Panc1 (cell line): ENCODE data around the gene SARNP.
A peak's percentile ranks its signal among the peaks of the same experiment; 100 is the strongest.

Source experiments
- CTCF ChIP-seq: fragments of 450-650 bp; IDR thresholded peaks from 2 replicates; pipeline ENCODE4 v1.5.1; 2017; ENCODE audit warnings: mild to moderate bottlenecking
- POLR2AphosphoS5 ChIP-seq: IDR thresholded peaks from 2 replicates; pipeline ENCODE4 v1.6.1; 2012; ENCODE audit warnings: mild to moderate bottlenecking, low read depth, low read length, moderate library complexity
- REST ChIP-seq, 2 experiments: IDR thresholded peaks; 2 replicates each; pipeline ENCODE4 v1.6.1; 2011 to 2012; ENCODE audit warnings: low read depth in 2 of 2, control low read depth in 1 of 2, low read length in 1 of 2, mild to moderate bottlenecking in 1 of 2, moderate library complexity in 1 of 2; ENCODE audit not compliant: insufficient read depth in 1 of 2
- SIN3A ChIP-seq: IDR thresholded peaks from 2 replicates; pipeline ENCODE4 v1.6.1; 2012; ENCODE audit warnings: low read depth, mild to moderate bottlenecking, low read length, moderate library complexity, borderline replicate concordance; ENCODE audit not compliant: insufficient read depth

DNA sequence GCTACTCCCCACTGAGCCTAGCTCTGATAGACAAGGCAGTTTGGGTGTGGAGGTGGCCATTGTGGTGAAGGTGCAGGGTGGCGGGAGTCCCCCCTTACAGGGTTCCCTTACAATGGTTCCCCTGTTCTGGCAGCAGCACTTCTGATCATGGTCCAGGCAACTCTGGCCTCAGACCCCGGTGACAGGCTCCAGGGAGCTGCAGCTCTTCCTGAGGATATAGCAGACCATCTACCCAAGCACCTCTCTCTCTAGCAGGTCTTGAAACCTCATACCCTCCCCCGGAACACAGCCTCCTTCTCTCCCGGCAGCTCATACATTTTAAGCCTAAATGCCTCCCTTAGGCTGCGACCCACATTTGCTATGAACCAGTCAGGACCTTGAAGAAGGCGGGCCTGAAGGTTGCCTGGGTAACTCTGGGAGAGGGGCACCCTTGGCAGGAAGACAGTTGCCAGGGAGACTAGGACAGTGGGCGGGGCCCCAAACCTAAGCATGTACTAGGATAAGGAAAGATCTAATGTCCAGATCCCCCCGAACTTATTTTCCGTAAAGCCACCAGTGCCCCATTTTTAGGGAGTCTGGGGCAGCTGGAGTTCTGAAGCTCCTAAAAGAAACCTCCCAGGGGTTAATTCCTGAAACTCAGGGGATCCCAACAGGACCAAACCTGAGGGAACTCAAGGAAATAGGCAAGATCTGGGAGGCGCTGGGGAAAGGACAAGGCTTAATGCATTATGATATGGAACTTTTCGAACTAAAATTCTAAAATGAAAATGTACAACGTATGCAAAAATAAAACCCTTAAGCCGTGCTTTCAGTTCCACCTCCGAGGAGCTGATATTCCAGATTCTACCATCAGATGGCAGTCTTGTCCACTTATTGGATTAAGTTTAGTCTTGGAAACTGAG, 79.2 kb downstream of the SARNP start:
- TF ChIP-seq CTCF (peak; percentile 83), POLR2AphosphoS5 (no peak), SIN3A (no peak), REST (IDR thresholded peaks at IDR 0.05; ENCODE audit: insufficient read depth in 1 of 2, low read depth in 2 of 2, low read length in 1 of 2) (no peak)
